HG02870 (cell line): ENCODE results near the gene PRKD2.

Experiments used
- ATAC-seq: cut with Tn5 transposase; IDR thresholded peaks from one replicate; pipeline ENCODE4 v1.9.1; 2021; ENCODE audit warnings: mild to moderate bottlenecking, moderate library complexity; ENCODE audit not compliant: unreplicated experiment

The PRKD2 gene

DNA sequence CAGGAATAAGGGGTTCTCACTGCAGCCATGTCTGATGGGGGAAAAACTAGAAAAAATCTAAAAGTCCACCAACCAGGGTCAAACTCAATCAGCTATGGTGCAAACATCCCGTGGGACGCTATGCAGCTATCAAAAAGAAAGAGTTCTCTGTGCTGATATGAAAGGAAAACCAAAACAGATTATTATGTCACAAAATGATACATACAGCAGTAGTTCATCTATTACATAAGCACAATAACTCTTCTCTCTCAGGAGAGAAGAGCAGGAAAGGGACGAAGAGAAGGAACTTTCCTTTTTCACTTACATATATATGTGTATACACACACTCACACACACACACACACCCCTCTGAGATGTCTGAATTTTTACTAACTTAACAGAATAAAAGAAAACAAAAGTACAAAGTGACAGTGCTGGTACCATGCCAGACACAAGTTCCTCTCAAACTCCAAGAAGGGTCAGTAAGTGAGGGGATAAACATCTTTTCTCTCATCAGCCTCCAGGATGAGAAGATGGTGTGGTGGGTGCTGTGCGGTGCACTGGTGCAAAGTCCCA is 26.1 kb upstream of the PRKD2 start:
- ATAC-seq = no peak

DNA sequence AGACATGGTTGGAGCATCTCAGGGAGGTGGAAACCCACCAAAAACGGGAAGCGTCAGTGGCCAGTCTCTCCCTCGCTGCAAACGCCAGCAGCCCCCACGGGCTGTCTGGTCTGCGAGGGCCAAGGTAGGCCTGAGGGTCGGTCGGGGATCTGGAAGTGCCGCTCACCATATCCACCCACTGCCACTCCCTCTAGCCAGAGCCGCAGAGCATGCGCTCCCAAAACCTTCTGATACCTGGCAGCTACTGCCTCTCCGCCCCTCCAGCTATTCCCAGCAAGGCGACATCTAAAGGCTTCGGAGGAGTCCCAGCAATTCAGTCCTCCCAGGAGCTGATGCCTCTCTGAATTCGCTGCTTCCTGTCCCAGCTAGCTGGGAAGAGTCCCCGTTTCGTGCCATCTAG is 24.5 kb upstream of the PRKD2 start:
- no peak for ATAC-seq

DNA sequence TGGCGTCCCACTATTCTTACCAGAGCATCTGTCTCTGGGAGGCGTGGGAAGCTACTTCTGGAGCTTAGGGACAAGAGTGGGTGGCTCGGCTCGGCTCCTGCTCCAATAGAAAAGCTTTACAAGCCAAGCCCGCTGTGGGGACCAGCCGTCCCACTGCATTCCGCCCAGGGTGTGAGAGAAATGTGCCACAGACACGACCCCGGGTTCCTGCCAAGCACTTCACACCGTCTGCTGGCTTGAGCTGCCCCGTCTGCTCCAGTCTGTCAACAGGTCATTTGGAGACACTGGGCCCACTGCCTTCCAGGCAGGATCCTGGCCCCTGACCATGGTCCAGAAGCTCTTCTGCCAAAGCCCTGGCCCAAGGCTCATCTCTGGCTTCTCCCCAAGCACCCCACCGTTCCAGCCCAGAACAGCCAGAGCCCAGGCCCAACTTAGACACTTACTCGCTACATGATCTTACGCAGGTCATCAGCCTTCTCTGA is 22.4 kb upstream of the PRKD2 start:
- no peak for ATAC-seq

DNA sequence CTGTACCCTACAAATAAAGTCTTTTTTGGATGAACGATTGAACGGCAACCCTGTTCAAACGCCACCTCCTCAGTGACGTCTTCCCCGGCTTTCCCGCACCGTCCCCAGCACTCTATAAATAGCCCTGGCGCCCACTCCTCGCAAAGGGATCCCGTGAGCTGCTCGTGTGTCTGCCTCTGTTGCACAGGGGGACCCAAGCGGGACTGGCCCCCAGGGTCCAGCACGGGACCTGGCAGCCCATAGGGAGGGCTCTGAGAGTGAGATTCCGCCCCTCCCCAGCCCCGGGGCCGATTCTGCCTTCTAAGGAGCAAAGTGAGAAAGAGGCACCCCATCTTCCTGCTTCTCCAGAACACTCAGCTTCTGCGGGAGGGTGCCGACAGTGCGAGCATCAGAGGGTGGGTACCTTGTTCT is 20.9 kb upstream of the PRKD2 start:
- no peak for ATAC-seq

DNA sequence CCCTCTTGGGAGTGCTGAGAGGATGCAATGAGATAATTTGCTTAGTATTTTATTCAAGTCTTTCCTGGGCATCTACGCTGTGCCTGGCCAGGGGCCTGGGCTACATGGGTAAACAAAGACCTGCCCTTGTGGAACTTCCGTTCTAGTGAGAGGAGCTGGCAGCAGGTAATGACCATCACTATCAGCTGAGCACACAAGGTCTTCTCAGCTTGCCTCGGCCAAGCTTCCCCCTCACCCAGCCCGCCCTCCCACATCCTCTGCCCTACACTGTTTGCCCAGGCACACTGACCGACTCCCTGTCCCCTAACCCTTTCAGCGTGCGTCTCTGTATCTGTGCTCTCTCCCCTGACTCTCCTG is 20.4 kb upstream of the PRKD2 start:
- no peak for ATAC-seq

DNA sequence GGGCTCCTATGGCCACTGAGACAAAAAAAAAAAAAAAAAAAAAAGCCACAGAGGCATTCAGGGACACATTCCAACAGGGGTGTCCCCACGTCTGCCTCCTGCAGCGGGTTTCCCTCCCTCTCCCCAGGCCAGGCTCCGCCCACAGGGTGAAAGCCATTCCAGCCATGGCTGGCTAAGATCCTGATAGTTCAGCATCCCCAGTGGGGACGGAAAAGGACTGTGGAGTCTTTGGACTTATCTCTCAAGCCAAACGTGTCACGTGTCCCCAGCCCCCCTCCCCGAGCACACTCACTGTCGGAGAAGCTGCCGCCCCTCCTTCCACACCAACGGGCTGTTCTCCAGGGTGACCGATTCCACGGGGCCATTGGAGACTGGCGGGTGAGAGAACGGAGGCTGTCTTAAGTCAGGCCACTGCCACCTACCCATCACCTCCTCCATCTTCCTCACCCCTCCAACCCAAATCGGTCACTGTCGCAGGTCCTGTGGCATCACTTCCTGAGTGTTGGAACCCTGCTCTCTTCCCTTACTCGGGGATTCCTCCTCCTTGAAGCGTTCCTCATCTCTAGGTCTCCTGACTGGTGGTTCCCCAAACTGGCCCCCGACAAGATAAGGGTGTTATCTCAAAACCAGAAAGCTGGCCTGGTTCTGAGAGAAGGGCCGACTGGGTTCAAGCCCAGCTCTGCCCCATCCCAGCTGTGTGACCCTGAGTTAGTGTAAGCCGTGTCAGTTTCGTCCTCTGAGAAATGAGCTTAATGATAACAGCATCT is 19.8 kb upstream of the PRKD2 start:
- no peak for ATAC-seq

DNA sequence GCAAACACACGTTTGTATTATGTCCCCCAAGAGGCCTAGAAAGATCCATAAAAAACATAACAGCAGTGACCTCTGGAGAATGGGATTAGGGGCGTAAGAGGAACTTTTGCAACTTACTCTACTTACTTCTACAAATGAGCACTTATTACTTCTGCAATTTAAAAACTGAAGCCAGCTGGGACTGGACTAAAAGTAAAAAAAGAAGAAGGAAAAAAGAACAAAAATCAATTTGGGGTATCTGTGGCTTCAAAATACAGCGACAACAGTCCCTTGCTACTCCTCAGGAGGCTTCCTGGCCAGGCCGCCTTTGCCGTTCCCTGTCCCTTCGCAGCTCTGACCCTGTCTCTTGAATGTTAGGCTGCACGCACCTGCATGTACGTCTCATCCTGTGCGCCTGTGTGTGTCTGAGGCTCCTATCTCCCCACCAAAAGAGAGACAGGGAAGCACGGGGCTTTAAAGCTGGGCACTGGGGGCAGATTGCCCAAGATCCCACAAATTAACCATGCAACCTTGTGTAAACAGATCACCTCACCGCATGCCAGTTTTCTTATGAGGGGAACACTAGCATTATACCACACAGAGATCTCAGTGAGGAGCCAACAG is 16.9 kb upstream of the PRKD2 start:
- no peak for ATAC-seq

DNA sequence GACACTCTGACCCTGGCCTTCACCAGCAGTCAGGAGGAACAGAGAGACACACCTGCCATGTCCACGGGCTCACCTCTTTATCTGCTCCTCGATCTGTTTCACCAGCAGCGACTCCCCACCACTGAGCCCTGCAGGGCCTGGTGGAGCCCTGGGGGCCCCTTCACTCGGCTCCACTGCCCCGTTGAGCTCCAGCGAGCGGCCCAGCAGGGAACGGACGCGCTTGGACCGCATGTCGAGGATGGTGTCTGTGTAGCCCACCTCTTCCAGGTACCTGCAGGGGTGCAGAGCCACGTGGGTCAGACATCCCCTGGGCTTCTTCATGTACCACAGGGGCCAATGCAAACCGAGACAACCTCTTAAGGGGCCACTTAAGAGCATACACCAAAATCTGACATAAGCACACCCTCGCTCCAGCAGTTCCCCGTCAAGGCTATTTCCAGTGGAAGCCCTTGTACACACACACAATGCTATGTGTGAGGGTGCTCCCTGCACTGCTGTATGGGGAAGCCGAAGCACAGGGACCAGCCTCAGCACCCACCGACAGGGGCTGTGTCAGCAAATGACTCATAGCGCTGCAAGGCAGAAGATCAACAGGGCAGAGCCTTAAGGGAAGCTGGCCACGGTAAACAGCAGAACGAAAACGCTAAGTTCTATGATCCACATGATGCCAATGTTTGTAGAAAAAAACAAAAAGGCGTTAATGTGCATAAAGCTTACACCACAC is 16.2 kb upstream of the PRKD2 start:
- no peak for ATAC-seq

DNA sequence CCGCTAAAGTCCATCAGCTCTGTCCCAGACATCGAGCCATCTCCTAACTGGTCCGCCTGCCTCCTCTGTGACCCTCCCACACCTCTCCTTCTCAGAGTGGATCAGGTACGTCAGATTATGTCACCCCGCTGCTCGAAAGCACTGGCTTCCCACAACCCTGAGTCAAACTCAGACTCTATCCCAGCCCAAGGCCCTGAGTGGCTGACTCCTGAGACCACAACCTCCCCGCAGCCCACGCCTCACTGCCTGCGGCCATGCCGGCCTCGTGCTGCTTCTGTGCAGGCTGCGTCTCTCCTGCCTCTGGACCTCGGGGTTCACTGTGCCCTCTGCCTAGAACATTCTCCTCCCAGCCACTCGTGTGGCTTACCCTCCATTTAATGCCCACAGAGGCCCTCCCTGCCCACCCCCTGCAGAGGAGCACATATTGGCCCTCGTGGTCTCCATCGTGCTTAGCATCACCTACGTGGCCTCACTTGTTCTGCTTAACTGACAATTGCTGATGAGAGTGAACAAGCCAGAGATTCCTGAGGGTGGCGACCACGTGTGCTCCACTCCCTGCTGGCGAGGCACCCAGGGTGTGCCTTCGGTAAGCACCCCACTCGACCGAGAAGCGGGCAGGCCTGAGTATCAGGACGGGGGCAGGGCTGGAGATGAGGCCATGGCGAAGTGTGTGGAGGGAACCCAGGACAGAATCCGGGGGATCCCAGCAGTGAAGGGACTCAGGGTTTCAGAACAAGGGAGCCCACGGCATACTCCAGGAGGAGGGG is 15.4 kb upstream of the PRKD2 start:
- no peak for ATAC-seq

DNA sequence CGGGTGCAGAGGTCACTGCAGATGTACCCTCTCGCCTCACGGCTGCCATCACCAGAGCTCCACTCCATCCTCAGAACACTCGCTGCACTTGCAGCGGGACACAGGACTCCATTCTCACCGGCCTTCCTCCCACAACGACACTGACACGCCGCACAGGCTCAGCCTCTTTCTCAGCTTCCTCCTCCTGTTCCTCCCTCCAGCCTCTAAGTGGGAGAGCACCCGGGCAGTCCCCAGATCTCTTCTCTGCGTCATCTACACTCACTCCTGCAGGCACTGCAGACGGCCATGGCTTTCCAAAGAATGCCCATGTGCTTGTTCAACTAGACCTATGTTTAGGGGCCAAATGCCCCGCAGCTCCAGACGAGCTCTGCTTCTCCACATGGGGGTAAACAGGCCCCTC is 14.7 kb upstream of the PRKD2 start:
- no peak for ATAC-seq

DNA sequence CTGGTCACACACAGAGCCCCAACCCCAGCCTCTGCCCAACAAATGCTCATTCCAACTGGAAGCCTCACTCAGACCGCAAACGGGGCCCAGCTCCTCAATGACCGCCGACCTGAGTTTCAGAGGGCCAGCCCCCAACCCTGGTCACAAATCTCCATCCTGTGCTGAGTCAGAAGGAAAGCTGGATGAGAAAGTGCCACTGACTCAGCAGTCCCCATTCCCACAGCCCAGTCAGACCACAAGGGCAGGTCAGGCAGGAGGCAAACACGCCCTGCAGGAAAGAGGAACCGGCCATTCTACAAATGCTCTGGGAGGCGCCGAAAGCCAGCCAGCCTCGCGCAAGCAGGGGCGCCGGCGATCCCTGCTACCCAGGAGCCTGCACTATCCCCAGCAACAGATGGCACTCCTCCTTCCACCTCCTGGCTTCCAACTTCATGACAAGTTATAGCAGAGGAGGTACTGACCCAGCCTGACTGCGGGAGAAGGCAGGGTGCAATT is 14.1 kb upstream of the PRKD2 start:
- no peak for ATAC-seq

DNA sequence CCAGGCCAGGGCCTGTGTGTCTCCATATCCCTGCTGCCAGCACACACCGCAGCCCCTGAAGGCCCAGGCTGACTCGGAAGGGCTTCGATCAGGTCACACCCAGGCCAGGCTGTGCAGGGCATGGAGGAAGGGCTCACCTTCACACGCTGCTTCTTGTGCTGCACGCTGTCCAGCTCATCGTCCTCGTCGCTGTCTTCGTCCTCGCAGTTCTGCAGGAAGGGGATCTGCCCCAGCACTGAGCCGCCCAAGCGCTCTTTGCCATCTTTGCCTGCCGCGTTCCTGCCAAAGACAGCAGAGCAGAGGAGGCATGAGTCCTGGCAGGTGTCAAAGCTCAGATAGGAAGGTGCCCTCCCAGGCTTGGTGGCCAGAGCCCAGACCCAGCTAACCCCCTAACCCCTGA is 13.7 kb upstream of the PRKD2 start:
- ATAC-seq = no peak

DNA sequence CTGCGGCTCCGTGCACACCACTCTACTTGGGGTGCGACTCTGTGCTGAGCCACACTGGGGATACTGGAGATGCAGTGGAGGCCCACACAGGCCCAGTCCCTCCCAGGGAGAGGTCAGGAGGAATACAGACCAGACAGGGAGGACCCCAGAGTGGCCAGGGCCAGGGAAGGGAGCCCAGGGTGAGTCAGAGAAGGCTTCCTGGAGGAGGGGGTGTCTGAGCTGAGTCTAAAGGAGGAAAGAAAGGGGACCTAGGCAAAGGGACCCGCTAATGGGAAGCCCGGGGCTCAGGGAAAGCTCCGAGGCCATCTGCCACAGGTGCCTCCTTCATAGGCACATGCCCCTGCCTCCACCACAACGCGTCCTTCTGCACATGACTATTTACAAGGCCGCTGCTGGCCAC is 13.3 kb upstream of the PRKD2 start:
- no peak for ATAC-seq

DNA sequence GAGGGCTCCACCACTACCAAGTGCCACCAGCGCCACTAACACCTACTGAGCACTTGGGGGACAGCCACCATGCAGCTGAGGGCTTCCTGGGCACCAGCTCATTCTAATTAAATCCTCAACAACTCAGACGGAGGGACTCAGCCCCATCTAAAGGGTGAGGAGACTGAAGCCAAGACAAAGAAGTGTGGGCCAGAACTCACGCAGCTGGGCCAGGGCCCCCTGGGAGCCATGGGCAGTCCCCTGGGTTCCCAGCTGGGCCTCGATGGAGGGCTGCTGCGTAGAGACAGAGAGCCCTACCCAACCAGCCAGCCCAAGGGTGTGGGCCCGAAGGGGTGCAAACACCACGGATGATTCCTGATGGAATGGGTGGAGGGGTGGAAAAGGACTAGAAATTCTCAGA is 12.8 kb upstream of the PRKD2 start:
- ATAC-seq = no peak

DNA sequence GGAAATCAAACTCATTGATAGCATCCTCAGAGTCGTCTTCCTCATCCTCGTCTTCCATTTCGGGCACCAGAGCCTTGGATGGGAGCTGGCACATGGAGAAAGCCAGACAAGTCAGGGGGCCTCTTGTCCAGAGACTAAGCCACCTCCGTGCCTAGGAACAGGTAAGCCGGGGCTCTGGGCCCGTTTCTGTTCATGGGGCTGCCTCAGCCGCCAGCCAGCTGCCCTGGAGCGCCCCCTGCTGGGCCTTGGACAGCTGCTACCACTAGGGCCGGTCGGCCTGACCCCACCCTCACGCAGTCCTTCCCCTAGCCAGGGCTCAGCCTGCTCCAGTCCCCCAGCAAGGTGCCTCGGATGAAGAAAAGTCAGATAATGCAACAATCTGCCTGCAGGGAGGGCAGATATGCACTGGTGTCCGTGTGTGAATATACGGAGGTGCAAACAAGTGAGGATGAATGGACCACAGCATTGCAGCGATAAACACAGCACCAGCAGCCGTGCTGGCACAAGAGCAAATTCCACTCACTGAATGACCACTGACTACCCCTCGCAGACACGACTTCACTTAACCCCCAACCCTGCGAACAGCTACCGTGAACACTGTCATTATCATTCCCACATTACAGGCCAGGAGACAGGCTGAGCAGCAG is 11.9 kb upstream of the PRKD2 start:
- no peak for ATAC-seq

DNA sequence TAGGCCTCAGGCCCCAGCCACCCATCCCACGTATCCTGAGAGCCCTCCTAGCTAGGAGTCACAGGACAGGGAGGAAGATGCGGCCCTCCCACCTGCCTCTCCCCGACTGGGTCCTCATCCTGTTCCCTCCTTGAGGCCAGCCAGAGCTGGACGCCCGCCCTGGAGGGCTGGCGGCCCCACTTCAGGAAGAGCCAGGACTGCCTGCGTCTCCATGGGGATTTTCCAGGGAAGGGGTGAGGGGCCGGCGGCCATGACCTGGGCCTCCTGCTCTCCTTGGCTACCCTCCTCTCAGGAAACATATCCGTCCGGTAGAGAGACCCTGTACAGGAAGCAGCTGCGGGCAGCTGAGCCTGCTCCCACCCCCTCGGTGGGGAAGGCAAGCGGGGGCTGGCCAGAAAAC is 11.3 kb upstream of the PRKD2 start:
- ATAC-seq = no peak

DNA sequence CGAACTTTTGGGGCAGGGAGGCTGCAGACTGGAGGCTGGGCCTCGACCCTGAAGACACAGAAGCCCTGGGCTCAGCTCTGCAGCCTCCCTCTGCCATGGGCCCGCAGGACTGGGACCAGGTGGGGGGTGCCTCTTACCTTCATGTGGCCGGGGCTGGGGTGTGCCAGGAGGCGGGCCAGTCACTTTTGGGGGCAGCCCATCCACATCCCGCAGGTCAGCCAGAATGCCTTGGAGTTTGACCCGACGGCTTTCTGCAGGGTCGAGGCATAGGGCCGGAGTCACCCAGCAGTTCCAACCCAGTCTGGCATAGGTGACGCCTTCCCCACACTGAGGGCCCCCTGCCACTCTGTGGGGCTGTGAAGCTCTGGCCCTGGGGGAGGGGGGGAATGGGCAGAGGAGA is 10.8 kb upstream of the PRKD2 start:
- no peak for ATAC-seq

DNA sequence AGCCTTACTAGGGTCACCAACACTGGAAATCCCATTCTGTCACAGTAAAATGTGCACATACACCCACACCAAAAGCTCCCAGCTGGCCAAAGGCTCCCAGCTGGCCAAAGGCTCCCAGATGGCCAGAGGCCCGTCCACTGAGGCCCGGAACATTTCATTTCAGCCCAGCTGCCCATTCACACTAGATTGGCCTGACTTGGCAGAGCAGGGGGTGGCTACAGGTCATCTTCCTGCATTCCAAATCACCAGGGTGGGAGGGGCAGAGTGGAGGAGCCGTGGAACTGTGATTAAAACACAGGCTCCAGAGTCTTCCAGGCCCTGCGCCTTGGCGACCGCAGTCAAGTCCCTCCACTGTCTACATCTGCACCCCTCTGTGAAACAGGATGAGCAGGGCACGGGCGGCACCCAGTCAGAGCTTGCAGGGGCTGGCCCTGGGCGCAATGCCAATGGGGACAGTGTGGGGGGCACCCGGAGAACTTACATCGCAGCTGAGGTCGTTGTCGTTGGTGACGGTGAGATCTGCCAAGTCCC is 10.1 kb upstream of the PRKD2 start:
- ATAC-seq = no peak

DNA sequence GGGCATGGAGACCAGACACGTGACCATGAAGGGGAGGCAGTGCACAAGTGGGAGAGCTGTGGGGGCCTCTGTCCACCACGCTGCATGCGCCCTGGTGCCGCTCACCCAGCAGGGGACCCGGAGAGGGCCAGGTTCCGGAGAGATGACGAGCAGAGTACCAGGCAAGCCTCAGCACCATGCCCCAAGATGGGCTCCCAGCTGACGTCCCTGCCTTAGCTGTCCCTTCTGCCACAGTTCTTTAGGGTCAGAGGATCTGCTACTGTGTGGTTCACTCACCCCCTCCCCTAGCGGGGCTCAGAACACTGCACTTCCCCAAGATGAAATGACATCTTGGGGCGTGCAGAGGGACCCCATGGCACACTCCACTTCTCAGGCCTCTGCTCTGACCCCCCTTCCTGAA is 9.6 kb upstream of the PRKD2 start:
- ATAC-seq = no peak

DNA sequence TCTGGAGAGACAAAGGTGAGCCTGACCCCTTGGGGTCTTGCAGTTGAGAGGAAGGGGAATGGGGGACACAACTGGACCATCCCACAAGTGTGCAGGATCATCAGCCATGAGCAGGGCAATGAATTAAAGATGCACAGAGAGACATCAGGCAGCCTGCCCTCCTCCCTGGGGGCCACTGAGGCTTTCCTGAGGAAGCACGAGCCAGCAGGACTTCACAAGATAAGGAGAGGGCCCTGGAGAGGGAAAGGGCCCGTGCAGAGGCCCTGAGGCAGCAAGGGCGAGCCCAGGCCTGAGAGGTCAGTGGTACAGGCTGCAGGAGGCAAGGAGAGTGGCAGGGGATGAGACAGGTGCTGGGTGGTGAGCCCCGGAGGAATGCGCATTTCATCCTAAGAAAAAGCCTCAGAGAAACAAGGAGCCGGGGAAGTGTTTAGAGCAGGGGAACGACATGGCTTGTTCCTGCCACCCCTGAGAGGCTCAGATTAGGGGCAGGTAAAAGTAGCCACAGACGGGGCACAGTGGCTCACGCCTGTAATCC is 9.0 kb upstream of the PRKD2 start:
- no peak for ATAC-seq
